ENCODE measurements around the gene FBXW8. TPM values are rescaled to one million over a fixed set of nuclear protein-coding genes. Genes with fewer than 3 reads are reported as not detected.

Gene FBXW8
- total RNA-seq, 4 donors from 2014 or later, result 8.9 to 21.6 (median 12.2) TPM

- ATAC-seq (ENCODE audit: low FRiP score), result no peak
- DNase-seq (ENCODE audit: low spot score), result no peak
- TF ChIP-seq CTCF (IDR thresholded peaks at IDR 0.05), result no peak
Measured at GRCh38 chr12:116996621-116997020, 85.9 kb downstream of the FBXW8 start.

- no peak for ATAC-seq (ENCODE audit: low FRiP score)
- no peak for DNase-seq (ENCODE audit: low spot score)
- TF ChIP-seq CTCF (IDR thresholded peaks at IDR 0.05), result no peak
Measured at GRCh38 chr12:116999066-116999465, 88.3 kb downstream of the FBXW8 start.

GRCh38 chr12:117000316-117000715 is 89.6 kb downstream of the FBXW8 start:
- ATAC-seq (ENCODE audit: low FRiP score), result no peak
- no peak for TF ChIP-seq CTCF (IDR thresholded peaks at IDR 0.05)
- no peak for DNase-seq (ENCODE audit: low spot score)

GRCh38 chr12:117002051-117002817 is 91.5 kb downstream of the FBXW8 start:
- no peak for TF ChIP-seq CTCF (IDR thresholded peaks at IDR 0.05)
- ATAC-seq (ENCODE audit: low FRiP score) (no peak), DNase-seq (ENCODE audit: low spot score) (no peak)

- DNase-seq (ENCODE audit: low spot score), result no peak
Measured at GRCh38 chr12:117003883-117004404, 93.2 kb downstream of the FBXW8 start.

GRCh38 chr12:117005417-117006046 is 94.8 kb downstream of the FBXW8 start:
- ATAC-seq (ENCODE audit: low FRiP score) (no peak), DNase-seq (ENCODE audit: low spot score) (no peak)
- no peak for TF ChIP-seq CTCF (IDR thresholded peaks at IDR 0.05)

More at GRCh38 chr12:117003883-117004404, 93.2 kb downstream of the FBXW8 start:
- no peak for ATAC-seq (ENCODE audit: low FRiP score)
- no peak for TF ChIP-seq CTCF (IDR thresholded peaks at IDR 0.05)

All from omental fat pad (tissue), 4 donors.